Tibial nerve (tissue), 4 donors: Measurements from ENCODE around the gene ABHD8.

ENCODE experiments used
- CTCF ChIP-seq, 5 experiments: fragments of 200-600 bp in 3 of 5; fragments of 450-650 bp in 2 of 5; sonication (generic) in 3 of 5; IDR thresholded peaks; one replicate each; pipeline ENCODE4 v1.5.1; 2016 to 2019; ENCODE audit warnings: antibody characterized with exemption in 5 of 5, mild to moderate bottlenecking in 3 of 5, moderate library complexity in 2 of 5
- EP300 ChIP-seq, 2 donors: sonication (generic); formaldehyde crosslinking; IDR thresholded peaks; one replicate each; pipeline ENCODE4 v1.6.1; 2017; ENCODE audit warnings: antibody characterized with exemption in 2 of 2, mild to moderate bottlenecking in 1 of 2
- POLR2A ChIP-seq, 2 donors: fragments of 450-650 bp; IDR thresholded peaks; one replicate each; pipeline ENCODE4 v1.6.1; 2017; ENCODE audit warnings: antibody characterized with exemption in 2 of 2, mild to moderate bottlenecking in 2 of 2, moderate library complexity in 2 of 2

GRCh38 chr19:17303167-17303939 is at the start of gene ABHD8:
- peak; percentile 43 to 95 (median 82) for TF ChIP-seq CTCF (IDR thresholded peaks at IDR 0.05)
- peak in 1 of 2 donors; percentile 77 for TF ChIP-seq POLR2A (IDR thresholded peaks at IDR 0.05)
- peak; percentile 8 to 72 for TF ChIP-seq EP300 (IDR thresholded peaks at IDR 0.05)
